ENCODE measurements around the gene PCDHB15.
"Not testable (repeated sequence)": the region's sequence is repeated elsewhere in the genome, so short reads cannot be mapped to it uniquely, and the experiment has no call there.

DNA sequence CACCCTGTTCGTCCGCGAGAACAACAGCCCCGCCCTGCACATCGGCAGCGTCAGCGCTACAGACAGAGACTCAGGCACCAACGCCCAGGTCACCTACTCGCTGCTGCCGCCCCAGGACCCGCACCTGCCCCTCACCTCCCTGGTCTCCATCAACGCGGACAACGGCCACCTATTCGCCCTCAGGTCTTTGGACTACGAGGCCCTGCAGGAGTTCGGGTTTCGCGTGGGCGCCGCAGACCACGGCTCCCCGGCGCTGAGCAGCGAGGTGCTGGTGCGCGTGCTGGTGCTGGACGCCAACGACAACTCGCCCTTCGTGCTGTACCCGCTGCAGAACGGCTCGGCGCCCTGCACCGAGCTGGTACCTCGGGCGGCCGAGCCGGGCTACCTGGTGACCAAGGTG, 9.3 kb upstream of the PCDHB15 start:
- TF ChIP-seq POLR2A, POLR2AphosphoS5 (IDR thresholded peaks at IDR 0.05; ENCODE audit: low read depth, low read length): not testable (repeated sequence)
